AG04450 (cell line): ENCODE data around the gene TMEM202. TPM values are rescaled to one million over a fixed set of nuclear protein-coding genes. Genes with fewer than 3 reads are reported as not detected.

Experiments used
- CTCF ChIA-PET: fragments of 300-600, 350-600 bp; formaldehyde crosslinking; extraction: SDS; loops from one replicate; lab custom pipeline; 2022; ENCODE audit warnings: antibody characterized with exemption, inconsistent platforms; lab: Charles Lee
- POLR2A ChIA-PET: fragments of 350-600 bp; formaldehyde crosslinking; extraction: SDS; loops from one replicate; lab custom pipeline; 2021; ENCODE audit warnings: antibody characterized with exemption, inconsistent platforms; lab: Yijun Ruan, JAX
- DNase-seq: peaks from one replicate; pipeline ENCODE4 v3.0.0-alpha.2; 2011; ENCODE audit warnings: low read depth, low spot score
- H3K27ac ChIP-seq: one replicate; pipeline ENCODE4 v1.5.1; 2012; ENCODE audit warnings: low read depth, low read length, control low read depth
- H3K27me3 ChIP-seq: one replicate; pipeline ENCODE4 v1.6.0; 2012; ENCODE audit warnings: low read length; ENCODE audit not compliant: control insufficient read depth, insufficient read depth
- H3K4me3 ChIP-seq: 2 replicates; pipeline ENCODE4 v1.5.1; 2011; ENCODE audit warnings: mild to moderate bottlenecking, low read depth, low read length, control low read depth
- H3K9me3 ChIP-seq: 2 replicates; pipeline ENCODE4 v1.5.1; 2012; ENCODE audit warnings: low read length; ENCODE audit not compliant: control insufficient read depth, insufficient read depth
- CTCF ChIP-seq: IDR thresholded peaks from 2 replicates; pipeline ENCODE4 v1.5.1; 2011; ENCODE audit warnings: low read depth, low read length, control low read depth, inconsistent platforms
- polyA plus RNA-seq: library from polyadenylated mRNA; depleted of rRNA; stranded (reverse); fragments of >200 nt; gene quantifications from 2 replicates; pipeline ENCODE4 v1.2.3, GENCODE V29; 2011; rRNA removed

Gene TMEM202
- polyA plus RNA-seq, 1 experiment, result not detected

DNA sequence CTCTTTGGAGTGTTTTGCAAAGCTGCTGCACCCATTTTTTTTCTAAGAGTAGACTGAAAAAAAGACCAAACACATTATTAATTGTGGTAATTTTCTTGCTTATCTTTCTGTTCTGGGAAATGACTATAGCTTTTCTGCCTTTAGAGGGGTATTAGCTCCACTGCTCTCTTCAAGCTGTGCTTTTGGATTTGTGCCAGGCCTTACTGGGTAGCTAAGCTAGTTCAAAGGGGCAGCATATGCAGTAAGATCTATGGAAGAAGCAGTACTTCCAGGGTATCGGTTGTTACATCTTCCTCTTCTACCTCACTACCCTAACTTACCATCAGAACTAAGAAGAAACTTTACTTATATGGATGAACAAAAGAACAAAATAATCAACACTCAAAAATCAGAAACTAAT is 47.3 kb downstream of the TMEM202 start:
- H3K9me3 ChIP-seq, result no peaks in the 10 kb centered on the region
- TF ChIP-seq CTCF, result no peak
- POLR2A ChIA-PET, result no interaction called here
- DNase-seq, result no peak
- H3K27me3 ChIP-seq, result no peaks in the 10 kb centered on the region
- CTCF ChIA-PET, result no interaction called here
- no peak overlapping the region for H3K4me3 ChIP-seq
- H3K27ac ChIP-seq, result no peak overlapping the region

GRCh38 chr15:72450805-72451204 is 52.7 kb downstream of the TMEM202 start:
- CTCF ChIA-PET, result no interaction called here
- POLR2A ChIA-PET, result no interaction called here

DNA sequence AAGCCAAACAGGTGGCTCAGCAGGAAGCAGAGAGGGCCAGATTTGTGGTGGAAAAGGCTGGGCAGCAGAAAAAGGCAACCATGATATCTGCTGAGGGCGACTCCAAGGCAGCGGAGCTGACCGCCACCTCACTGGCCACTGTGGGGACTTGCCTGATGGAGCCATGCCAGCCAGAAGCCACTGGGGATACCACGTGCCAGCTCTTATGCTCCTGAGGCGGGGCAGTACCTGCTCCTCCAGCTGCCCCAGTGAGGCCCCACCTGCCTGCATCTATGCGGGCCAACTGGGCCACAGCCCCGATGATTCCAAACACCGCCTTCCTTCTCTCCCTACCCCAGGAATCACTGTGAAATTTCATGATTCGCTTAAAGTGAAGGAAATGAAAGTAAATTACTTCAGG is 53.1 kb downstream of the TMEM202 start:
- ChIA-PET CTCF (no interaction called here), POLR2A (no interaction called here)
- Histone ChIP-seq H3K4me3 (no peak overlapping the region), H3K27ac (no peak overlapping the region), H3K9me3 (no peaks in the 10 kb centered on the region), H3K27me3 (peaks cover 3% of the 10 kb centered on the region)
- no peak for TF ChIP-seq CTCF
- DNase-seq, result no peak

More at GRCh38 chr15:72450805-72451204, 52.7 kb downstream of the TMEM202 start:
- DNase-seq, result no peak
- Histone ChIP-seq H3K27me3 (peaks cover 3% of the 10 kb centered on the region), H3K9me3 (no peaks in the 10 kb centered on the region), H3K27ac (no peak overlapping the region), H3K4me3 (no peak overlapping the region)
- no peak for TF ChIP-seq CTCF

DNA sequence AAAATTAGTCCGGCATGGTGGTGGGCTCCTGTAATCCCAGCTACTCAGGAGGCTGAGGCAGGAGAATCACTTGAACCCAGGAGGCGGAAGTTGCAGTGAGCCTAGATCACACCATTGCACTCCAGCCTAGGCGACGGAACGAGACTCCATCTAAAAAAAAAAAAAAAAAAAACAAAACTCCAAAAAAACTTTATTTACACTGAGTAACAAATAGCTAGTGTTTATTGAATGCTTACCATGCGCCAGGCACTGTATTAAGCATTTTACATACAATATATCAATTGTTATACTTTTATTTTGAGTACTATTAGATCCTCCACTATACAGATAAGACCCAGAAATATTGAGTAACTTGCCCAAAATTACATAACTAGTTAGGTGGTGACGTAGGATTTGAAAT is 58.6 kb downstream of the TMEM202 start:
- Histone ChIP-seq H3K9me3 (no peaks in the 10 kb centered on the region), H3K27ac (no peak overlapping the region), H3K27me3 (peaks cover 3% of the 10 kb centered on the region), H3K4me3 (no peak overlapping the region)
- no peak for DNase-seq
- TF ChIP-seq CTCF, result no peak
- ChIA-PET CTCF (no interaction called here), POLR2A (no interaction called here)

Other genes starting within 250 kb of the TMEM202 start
- gene GRAMD2A, start 200.5 kb upstream of the TMEM202 start, polyA plus RNA-seq, result 0.30 and 0.32 TPM in 2 replicates
- gene PKM, start 167.1 kb upstream of the TMEM202 start, polyA plus RNA-seq, result 1,954 and 2,130 TPM in 2 replicates
- gene PARP6, start 125.8 kb upstream of the TMEM202 start, polyA plus RNA-seq, result 56.1 and 57.8 TPM in 2 replicates
- gene CELF6, start 78.1 kb upstream of the TMEM202 start, polyA plus RNA-seq, result 0.07 and 0.10 TPM in 2 replicates
- 191 and 200 TPM in 2 replicates for gene HEXA, start 22.3 kb upstream of the TMEM202 start, polyA plus RNA-seq
- gene ARIH1, start 76.0 kb downstream of the TMEM202 start, polyA plus RNA-seq, result 85.8 and 90.4 TPM in 2 replicates